Measurements from ENCODE around the gene CDCP1.

DNA sequence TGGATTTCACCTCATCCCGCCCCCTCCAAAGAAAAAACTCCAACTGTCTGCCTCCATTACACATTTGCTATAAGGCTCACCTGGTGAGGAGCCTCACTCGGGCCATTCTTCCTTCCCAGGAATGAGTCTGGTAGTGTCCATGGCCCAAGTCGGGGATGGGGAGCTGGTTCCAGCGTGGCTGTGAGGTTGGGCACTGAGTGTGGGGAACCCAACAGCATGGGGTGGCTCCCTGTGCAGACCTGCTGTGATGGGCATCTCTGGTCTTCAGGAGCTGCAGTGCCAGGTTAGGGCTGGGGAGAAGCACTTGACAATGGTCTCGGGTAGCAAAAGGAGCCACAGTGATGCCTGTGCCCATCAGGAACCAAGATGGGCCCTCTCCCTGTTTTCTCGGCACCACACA is 40.7 kb upstream of the CDCP1 start:
- TF ChIP-seq, protein P1, sequence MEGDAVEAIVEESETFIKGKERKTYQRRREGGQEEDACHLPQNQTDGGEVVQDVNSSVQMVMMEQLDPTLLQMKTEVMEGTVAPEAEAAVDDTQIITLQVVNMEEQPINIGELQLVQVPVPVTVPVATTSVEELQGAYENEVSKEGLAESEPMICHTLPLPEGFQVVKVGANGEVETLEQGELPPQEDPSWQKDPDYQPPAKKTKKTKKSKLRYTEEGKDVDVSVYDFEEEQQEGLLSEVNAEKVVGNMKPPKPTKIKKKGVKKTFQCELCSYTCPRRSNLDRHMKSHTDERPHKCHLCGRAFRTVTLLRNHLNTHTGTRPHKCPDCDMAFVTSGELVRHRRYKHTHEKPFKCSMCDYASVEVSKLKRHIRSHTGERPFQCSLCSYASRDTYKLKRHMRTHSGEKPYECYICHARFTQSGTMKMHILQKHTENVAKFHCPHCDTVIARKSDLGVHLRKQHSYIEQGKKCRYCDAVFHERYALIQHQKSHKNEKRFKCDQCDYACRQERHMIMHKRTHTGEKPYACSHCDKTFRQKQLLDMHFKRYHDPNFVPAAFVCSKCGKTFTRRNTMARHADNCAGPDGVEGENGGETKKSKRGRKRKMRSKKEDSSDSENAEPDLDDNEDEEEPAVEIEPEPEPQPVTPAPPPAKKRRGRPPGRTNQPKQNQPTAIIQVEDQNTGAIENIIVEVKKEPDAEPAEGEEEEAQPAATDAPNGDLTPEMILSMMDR (IDR thresholded peaks at IDR 0.05; ENCODE audit: low read length), result no peak
- no peak for TF ChIP-seq EZH2 (IDR thresholded peaks at IDR 0.05; ENCODE audit: borderline replicate concordance, low read length)
